DOHH2 (cell line): ENCODE results near the gene UBE2G2.

Experiments
- CTCF ChIP-seq: fragments of 200-600 bp; sonication (generic); IDR thresholded peaks from one replicate; pipeline ENCODE4 v1.5.1; 2014; ENCODE audit warnings: antibody characterized with exemption, mild to moderate bottlenecking, low read depth, low read length; ENCODE audit not compliant: poor library complexity, severe bottlenecking
- EZH2phosphoT487 ChIP-seq: fragments of 200-600 bp; sonication (generic); IDR thresholded peaks from 2 replicates; pipeline ENCODE4 v1.6.1; 2017; ENCODE audit warnings: borderline replicate concordance, mild to moderate bottlenecking, antibody characterized with exemption, low read length, moderate library complexity, mixed read lengths

- TF ChIP-seq CTCF (no peak), EZH2phosphoT487 (no peak)
Measured at GRCh38 chr21:44734841-44735240, 66.8 kb downstream of the UBE2G2 start.
